HG02798 (cell line): ENCODE results near the gene FADS6.

Source experiments
- ATAC-seq: cut with Tn5 transposase; IDR thresholded peaks from one replicate; pipeline ENCODE4 v1.9.1; 2021; ENCODE audit warnings: mild to moderate bottlenecking; ENCODE audit not compliant: unreplicated experiment, poor library complexity

Gene FADS6

DNA sequence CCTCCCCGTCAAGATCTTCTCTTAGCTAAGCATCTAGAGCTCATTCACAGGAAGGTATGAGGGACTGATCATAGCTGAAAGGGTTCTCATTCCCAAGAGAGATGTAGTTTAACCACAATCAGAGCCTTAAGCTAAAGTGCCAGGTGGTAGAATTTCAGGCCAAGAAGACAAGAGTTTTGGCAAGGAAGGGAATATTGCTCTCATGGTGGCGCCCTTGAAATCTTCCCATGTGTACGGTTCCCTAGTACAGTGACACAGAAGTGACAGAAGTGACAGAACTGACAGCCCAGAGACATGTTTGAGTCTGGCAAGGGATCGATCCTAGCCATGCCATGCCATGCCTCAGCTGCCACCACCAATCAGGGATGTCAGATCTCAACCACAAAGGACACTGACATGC, 36.2 kb downstream of the FADS6 start:
- no peak for ATAC-seq

DNA sequence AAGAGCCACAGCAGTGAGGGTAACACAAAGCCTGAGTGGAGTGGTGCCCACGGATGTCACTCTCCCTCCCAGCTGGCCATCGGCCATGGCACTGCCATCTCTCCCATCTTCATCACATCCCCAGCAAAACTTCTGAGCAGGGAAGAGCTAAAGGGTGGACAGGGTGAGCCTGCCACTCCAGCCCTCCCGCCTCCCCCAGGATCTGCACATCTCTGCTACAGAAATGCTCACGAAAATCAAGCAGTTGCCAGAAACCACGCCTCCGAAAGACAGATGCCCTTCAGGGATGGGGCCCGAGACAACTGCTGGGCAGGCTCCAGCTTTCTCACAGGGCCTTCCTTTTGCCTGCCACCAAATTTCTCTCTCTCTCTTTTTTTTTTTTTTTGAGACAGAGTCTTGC, 37.3 kb downstream of the FADS6 start:
- ATAC-seq: no peak

GRCh38 chr17:74855323-74855722, 38.1 kb downstream of the FADS6 start:
- ATAC-seq: no peak

- no peak for ATAC-seq
Measured at GRCh38 chr17:74854792-74855191, 38.6 kb downstream of the FADS6 start.

DNA sequence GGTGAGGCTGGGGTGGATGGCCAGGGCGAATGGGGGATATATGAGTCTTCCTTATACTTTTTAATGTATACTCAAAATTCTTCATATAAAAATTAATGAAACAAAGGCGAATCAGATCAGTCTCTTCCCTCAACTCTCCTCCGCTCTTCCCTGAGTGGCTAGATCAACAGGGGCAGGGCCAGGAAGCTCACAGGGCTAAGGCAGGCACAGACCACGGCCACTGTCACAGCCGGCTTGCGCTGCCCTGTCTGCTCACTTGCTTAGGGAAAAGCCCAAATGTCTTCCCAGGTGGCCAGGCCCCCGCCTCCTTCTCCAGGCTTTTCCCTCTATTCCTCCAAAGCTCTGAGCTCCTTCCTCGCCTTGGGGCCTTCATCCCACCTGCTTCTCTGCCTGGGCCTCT, 39.8 kb downstream of the FADS6 start:
- no peak for ATAC-seq

DNA sequence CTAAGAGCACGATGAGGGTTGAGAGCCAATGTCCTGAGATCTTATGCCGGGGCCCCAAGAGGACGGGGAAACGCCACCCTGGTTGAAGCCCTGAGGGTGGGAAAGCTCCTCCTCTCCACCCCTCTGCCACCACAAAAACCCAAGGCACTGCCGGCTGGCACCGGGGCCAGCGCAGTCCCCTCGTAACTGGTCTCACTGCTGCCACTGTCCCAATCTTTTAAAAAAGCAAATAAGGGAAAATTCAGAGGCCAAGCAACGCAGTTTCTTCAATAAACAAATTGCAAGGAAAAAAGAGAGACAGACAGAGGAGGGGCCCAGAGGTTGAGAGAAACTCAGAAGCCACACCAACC, 40.4 kb downstream of the FADS6 start:
- ATAC-seq: no peak

GRCh38 chr17:74852237-74853047, 41.0 kb downstream of the FADS6 start:
- no peak for ATAC-seq

GRCh38 chr17:74851612-74852236, 41.7 kb downstream of the FADS6 start:
- ATAC-seq: no peak

DNA sequence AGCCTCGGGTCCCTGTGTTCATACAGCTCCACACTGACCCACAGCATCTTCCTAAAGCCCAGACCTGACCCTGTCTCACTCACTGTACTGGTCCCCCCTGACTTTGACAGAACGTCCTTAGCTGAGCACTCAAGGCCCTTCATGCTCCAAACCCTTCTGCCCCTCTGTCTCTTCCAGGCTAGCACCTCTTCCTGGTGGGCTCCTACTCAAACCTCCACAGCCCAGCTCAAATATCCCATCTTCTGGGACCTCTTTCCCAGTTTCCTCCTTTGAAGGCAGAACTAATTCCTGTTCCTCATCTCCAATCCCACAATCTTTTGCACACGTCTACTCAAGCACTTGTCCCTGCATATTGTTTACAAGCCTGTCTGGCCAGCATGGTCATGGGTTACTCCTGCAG, 42.5 kb downstream of the FADS6 start:
- ATAC-seq: no peak

DNA sequence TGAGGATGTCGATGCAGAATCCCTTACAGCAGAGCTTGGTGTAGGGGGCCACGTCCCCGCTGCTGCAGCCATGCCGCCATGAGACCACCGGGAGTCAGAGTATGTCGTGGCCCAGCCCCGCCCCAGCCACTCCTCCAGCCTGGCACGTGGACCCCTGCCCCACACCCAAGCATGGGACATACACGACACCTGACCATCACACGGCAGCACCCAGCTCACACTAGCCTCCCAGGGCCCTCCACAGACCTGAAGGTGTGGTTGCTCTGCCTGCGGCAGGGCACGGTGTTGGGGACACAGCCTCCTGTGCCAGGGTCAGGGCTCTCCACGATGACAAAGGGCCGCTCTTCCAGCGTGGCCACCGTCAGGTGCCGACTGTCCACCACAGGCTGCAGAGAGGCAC, 43.1 kb downstream of the FADS6 start:
- no peak for ATAC-seq

- no peak for ATAC-seq
Measured at GRCh38 chr17:74848656-74849399, 44.6 kb downstream of the FADS6 start.

GRCh38 chr17:74846621-74847020, 46.8 kb downstream of the FADS6 start:
- no peak for ATAC-seq

DNA sequence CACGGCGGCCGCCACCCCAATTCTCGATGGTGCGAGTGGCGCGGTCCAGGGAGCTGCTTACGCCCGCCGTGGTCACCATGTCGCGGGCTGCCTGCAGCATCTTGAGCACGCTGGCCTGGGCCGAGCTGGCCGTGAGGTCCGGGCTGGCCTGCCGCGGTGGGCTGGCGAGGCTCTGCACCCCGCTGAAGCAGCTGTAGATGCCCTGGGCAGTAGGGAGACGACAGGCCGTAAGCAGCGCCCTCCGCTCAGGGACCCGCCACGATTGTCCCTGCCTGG, 50.1 kb downstream of the FADS6 start:
- ATAC-seq: no peak

DNA sequence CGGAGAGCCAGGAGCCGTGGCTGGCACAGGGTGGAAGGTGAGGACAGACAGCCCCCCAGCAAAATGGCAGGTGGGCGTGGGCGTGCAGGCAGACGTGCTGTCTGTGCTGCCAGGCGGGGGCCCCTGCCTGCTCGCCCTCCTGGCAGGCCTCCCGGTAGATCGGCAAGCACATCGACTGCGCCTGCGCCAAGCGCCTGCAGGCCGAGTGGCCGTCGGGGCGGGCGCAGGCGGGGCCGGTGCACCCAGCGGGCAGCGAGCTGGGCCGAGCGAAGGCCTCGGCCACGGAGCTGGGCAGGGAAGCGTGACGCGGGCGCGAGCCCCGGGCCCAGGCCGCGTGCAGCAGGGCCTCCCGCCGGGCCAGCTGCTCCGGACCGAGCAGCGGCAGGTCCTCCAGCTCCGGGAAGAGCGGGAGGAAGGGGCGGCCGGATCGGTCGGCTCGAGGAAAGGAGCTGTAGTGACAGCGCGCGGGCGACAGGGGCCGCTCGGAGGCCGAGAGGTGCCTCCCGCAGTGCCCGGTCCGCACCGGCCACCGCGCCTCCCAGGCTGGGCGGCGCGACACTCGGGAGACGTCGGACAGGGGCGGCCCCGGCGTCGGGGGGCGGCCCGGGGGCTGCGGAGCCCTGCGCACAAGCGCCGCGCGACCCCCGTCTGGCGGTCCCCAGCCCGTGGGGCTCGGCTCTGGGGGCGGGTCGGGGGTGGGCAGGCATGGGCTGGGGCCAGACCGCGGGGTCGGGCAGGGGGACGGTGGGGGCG, 50.7 kb downstream of the FADS6 start:
- ATAC-seq: no peak

- no peak for ATAC-seq
Measured at GRCh38 chr17:74842146-74842598, 51.3 kb downstream of the FADS6 start.

GRCh38 chr17:74840989-74841666, 52.3 kb downstream of the FADS6 start:
- no peak for ATAC-seq

DNA sequence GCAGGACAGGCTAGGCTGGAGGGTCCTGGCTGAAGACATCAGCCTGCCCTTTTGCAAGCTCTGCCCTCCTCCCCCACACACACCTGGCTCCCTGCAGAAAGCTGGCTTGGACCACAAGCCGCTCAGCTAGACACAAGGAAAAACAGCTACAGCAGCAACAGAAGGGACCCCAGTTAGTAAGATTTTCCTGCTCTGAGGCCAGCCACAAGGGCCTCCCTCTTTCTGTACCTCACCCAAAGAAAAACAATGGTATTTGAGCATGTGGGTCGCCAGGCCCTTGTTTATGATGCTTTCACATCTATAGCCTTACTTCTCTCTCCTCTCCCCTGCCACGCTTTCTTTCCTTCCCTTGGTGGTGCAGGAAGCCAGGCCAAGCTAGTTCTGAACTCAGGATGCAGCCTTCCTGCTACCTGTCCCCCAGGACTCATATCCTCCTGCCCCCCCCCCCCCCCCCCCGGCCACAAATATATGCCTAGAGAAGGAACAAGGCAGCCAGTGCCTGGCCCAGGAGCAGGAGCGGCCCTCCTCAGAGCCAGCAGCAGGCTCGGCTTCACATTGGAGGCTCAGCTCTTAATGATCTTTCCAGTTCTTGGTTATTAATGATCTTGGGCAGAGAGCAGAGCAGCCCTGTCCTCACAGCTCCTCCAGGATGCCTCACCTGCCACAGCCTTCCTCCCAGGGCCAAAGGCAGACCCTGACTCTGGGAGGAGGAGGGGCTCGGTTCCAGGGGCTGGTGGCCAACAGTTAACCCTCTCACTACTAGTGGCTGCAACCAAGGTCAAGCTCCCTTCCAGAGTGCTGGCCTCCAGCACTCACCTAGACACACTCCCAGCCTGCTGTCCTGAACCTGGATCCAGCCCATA, 53.2 kb downstream of the FADS6 start:
- ATAC-seq: no peak

- ATAC-seq: no peak
Measured at GRCh38 chr17:74838274-74838673, 55.2 kb downstream of the FADS6 start.

DNA sequence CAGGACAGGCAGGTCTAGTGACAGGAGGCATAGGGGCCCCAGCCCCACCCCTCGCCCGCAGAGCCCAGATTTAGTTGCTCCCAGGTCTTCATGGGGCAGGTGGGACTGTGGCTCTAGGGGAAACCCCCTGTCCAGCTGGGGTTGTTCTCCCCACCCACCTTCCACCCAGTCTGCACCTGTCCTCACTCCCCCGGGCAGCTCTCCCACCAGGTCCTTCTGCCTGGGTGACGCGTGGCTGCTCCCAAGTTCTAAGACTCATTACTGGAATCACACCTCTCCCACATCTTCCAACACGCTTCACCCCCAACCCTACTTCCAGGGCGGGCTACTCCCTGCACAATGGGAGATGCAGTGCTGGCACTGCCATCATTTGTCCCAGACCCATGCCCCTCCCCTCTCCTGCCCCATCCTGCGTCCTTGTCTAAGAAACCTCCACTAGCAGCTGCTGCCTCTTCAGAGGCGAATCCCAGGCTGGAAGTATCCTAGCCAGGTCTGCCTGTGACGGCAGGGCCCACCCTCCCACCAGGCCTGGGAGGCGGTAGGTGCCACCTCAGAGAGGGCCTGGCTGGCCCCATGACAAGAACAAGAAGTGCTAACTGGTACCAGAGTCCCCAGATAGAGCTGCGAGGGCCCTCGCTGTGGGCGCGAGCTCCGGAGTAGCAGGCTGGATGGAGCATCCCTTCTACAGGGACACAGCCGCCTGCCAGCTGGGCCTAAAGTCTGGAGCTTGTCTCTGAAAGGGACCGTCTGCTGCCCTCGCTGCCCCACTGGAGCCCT, 56.6 kb downstream of the FADS6 start:
- no peak for ATAC-seq
